ENCODE results near the gene LGR4.
"Not testable (repeated sequence)": the region's sequence is repeated elsewhere in the genome, so short reads cannot be mapped to it uniquely, and the experiment has no call there.

The LGR4 gene, protein sequence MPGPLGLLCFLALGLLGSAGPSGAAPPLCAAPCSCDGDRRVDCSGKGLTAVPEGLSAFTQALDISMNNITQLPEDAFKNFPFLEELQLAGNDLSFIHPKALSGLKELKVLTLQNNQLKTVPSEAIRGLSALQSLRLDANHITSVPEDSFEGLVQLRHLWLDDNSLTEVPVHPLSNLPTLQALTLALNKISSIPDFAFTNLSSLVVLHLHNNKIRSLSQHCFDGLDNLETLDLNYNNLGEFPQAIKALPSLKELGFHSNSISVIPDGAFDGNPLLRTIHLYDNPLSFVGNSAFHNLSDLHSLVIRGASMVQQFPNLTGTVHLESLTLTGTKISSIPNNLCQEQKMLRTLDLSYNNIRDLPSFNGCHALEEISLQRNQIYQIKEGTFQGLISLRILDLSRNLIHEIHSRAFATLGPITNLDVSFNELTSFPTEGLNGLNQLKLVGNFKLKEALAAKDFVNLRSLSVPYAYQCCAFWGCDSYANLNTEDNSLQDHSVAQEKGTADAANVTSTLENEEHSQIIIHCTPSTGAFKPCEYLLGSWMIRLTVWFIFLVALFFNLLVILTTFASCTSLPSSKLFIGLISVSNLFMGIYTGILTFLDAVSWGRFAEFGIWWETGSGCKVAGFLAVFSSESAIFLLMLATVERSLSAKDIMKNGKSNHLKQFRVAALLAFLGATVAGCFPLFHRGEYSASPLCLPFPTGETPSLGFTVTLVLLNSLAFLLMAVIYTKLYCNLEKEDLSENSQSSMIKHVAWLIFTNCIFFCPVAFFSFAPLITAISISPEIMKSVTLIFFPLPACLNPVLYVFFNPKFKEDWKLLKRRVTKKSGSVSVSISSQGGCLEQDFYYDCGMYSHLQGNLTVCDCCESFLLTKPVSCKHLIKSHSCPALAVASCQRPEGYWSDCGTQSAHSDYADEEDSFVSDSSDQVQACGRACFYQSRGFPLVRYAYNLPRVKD

DNA sequence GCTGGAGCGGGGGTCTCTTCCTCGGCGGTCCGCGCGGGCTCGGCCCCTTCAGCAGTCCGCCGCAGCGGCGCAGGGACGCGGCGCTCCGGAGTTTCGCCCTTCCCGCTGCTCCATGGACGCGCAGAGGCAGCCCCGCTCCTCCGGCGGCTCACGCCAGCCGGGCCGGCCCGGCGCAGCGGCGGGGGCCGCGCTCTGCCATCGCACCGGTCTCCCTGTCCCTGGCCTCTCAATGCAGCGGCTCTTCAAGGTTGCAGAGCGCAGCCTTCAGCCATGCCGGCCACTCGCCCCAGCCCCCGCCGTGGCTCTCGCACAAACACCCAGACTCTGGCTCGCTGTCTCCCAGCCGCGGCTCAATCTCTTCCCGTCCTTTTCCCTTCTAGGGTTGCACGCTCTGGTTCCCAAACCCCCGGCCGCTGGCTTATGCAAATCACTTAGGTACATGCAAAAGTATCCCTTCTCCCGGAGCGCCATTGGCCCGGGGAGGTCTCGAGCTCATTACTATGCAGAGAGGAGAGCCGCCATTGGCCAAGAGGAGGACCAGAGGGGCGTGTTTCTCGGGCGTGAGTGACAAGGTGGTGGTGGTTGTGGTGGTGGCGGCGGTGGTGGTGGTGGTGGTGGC lies at the start of gene LGR4:
Gene LGR4 (minus strand): TSS at position 393 of the 619 bp plus-strand sequence. CDS start 488 bp downstream, outside the sequence.
- peak; percentile 95 for DNase-seq (ENCODE audit: low read depth)

DNA sequence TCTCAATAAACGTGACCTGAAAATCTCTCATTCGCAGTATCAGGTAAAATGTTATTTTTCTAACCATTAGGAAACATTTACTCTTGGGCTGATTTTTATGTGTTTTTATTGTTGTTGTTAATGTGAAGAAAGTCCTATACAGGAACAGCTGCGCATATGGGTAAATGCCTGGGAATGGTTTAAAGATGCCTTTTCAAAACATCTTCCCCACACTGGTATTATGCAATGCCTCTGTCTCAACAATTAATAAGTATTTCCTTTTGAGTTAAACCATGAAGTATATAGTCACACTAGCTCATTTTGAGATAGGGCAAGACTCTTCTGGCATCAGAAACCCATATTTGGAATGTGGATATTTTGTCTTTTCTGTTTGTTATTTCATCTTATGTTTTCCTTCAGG lies 47.6 kb upstream of the LGR4 start:
- peak; percentile 20 for DNase-seq (ENCODE audit: low read depth)

DNA sequence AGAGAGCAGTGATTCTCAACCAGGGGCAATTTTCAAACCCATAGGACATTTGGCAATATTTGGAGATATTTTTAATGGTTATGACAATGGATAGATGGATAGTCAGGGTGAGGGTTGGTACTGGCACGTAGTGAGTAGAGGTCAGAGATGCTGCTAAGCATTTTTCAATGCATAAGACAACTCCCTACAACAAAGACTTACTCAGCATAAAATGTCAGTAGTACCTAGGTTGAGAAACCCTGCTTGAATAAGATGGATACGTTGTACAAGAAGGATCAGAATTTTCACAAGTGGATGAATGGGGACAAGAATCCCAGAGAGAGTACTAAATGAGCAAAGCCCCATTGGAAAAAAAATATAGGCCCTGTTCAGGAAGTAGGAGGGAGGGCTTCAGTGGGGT lies 45.9 kb upstream of the LGR4 start:
- DNase-seq (ENCODE audit: low read depth) = no peak

DNA sequence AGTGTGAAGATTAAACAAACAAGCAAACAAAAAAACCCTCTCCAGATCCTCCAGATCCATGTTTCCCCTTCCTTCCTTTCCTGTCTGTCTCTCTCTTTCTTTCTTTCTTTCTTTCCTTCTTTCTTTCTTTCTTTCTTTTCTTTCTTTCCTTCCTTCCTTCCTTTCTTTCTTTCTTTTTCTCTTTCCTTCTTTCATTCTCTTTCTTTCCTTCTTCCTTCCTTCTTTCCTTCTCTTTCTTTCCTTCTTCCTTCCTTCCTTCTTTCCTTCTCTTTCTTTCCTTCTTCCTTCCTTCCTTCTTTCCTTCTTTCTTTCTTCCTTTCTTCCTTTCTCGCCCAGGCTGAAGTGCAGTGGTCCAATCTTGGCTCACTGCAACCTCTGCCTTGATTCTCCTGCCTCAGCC lies 44.9 kb upstream of the LGR4 start:
- DNase-seq (ENCODE audit: low read depth) = not testable (repeated sequence)

DNA sequence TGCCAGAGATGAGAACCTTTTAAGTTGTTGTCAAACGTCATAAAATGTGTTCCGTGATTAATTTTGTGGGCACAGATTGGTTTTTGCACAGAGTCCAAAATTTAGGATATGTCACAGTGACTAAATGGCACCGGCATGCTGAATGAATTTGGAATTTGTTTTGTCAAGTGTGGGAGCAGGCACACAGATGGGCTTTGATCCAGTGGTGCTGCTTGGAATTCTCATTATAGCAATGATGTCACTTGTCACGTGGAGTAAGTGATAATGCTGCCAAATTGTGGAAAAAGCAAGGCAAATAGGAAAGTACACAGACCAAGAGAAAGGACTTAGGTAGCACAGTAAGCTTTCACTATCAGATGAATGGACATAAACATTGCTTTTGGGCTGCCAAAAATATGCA lies 42.0 kb upstream of the LGR4 start:
- DNase-seq (ENCODE audit: low read depth) = no peak

DNA sequence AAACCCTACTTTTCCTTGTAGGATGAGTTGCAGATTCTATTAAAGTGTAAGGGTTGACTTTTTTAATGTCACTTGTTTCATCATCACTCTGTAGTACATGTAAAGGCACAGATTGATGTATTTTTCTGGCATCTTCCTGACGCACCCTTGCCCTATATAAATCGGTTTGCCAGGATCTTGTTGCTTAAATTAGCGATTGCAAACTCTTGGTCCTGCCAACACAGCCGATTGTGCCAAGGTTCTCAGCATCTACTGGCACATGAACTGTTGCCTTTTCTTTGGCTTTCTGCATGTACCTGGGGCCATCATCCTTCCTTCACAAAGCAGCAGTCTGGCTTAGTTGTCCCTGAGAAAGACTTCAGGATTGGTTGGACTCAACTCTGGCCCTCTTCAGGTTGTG lies 41.5 kb upstream of the LGR4 start:
- no peak for DNase-seq (ENCODE audit: low read depth)

DNA sequence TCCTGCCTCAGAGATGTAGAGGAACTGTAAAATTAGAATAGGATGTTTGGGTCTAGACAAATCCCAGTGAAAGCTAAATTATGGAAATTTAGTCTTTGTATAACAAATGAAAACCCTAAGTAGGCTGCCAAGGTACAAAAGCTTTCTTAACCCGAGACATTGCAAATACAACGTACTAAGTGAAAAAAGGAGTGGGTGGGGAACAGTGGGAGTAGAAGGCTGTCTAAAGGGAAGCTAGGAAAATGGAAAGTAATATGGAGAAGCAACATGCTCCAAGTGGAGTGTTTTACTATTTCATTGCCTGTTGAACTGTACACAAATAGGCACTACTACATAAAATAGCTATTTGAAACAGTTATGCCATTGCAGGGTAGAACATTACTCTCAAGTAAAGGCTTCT lies 40.8 kb upstream of the LGR4 start:
- no peak for DNase-seq (ENCODE audit: low read depth)

DNA sequence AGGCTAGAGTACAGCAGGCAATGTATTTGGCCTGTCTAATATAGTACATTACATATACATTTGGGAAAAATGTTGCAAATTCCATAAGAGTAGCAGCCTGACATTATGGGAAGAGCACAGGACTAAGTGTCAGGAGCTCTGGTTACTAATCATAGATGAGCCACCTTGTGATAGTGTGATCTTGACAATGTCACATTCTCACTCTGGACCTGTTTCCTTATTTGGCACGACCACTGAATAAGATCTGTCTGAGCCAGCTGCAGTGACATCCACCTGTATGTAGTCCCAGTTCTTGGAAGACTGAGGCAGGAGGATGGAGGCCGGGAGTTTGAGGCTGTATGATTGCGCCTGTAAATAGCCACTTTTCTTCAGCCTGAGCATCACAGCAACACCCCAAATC lies 39.6 kb upstream of the LGR4 start:
- DNase-seq (ENCODE audit: low read depth) = no peak

DNA sequence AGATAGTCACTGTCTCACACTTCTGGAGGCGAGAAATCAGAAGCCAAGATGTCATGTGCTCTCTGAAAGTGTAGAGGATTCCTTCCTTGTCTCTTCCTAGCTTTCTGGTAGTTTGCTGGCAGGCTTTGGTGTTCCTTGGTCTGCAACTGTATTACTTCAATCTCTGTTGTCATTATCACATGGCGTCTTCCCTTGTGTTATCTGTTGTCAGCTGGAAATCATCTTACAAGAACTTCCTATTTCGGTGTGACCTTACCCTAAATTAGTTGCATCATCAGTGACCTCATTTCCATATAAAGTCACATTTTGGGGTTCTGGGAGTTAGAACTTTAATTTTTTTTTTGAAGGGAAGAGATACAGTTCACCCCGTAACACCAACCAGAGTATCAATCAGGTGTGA lies 37.3 kb upstream of the LGR4 start:
- no peak for DNase-seq (ENCODE audit: low read depth)

DNA sequence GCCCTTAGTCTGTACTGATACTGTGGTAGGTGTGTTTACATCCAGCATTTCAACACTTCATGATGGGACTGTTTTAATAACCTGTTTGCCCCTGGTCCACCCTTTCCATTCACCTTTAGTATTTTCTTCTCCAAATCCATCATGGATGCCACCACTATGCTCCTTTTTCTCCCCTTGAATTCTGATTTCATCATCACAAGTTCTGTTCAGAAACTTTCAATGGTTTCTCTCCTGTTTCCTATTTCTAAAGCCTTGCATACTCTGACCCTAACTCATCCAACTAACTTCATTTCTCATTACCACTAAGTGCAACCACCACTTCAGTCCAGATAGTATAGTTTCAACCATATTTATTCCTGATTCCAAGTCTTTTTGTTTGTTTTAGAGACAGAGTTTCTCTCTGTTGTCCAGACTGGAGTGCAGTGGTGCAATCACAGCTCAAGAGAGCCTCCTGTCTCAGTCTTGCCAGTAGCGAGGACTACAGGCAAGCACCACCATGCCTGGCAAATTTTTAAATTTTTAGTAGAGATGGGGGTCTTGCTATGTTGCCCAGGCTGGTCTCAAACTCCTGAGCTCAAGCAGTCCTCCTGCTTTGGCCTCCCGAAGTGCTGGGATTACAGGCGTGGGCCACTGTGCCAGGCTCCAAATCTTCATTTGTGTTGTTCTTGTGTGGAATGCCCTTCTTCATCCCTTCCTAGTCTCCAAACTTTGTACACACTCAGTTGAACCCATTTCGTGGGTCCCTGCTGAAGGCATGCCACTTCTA lies 35.1 kb upstream of the LGR4 start:
- peak; percentile 21 for DNase-seq (ENCODE audit: low read depth)

DNA sequence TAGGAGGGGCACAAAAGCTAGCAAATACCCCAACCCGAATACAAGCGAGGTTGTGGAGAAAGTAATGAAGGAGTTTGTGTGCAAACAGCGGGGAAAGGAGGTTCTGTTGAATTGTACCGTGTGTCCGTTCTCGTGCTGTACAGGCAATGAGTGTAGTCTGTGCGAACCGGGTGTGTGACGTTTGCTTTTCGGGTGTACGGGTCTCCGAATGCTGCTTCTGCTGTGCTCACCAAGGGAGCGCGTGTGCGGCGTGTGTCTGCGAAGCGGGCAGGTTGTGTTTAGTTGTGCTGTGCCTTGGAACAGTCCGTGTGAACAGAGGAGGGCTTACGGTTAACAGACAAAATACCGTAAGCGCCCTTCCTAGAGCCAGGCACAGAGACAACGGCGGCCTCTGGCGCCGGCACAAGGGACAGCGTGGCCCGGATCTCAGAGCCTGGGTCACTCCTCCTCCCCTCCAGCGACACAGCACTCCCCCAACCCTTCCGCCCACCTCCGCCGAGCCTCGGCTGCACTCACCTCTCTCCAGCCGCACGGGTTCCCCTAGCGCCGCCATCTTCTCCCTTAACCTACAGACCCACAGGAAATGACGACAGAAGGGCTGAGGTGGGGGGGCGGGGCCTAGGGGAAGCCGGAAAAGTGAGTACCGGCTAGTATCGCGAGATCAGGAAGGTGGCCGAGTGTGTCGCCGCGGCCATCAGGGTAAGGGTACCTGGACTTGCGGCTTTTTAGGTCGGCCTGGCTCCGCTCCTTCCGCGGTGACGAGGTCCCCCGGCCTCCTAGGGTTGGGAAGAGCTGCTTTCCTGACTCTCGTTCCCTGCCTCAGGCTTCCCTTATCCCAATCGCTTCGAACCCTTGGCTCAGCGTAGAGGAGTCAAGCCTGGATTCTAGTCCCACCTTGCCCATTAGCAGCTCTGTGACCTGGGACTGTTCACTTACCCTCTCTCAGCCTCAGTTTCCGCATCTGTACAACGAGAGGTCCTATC lies 33.9 kb upstream of the LGR4 start, which contains the start of gene LIN7C:
Gene LIN7C (minus strand): TSS at position 570 of the 983 bp plus-strand sequence. CDS start 17 bp downstream, at position 553.
- DNase-seq (ENCODE audit: low read depth) = peak; percentile 87

DNA sequence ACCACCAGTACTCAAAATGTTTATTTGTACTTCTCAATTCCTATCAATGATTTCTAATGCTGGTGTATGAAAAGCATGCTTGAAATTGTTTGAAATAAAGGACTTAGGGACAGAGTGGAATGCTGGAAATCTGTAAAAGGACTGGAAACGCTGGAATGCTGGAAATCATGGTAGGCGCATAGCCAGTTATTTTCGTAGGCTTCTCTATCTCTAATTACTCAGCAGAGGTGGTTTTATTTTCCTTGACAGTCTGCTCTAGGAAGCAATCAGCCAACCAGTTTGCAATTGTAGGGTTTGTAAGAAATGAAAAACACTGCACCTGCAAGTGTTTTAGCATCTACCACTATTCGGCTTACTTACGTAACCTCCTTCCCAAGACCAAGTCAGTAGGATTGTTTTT lies 33.2 kb upstream of the LGR4 start:
- no peak for DNase-seq (ENCODE audit: low read depth)

DNA sequence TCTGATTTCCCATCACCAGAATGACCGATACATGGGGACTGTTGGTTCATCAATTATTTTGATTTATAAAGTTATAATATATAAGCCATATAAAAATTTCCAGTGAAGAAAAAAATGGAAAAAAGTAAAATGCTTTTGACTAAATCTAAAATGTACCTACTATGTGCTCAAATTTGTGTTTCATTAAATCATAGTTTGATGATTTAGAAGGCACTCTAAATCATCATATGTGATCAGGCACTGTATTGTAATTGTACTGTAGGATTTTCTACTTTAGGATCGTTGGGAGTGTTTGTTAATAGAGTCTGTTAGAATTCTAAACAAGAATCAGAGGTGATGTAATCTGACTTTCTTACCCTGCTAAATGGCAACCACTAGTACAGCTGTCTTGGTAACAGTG lies 31.6 kb upstream of the LGR4 start:
- no peak for DNase-seq (ENCODE audit: low read depth)

DNA sequence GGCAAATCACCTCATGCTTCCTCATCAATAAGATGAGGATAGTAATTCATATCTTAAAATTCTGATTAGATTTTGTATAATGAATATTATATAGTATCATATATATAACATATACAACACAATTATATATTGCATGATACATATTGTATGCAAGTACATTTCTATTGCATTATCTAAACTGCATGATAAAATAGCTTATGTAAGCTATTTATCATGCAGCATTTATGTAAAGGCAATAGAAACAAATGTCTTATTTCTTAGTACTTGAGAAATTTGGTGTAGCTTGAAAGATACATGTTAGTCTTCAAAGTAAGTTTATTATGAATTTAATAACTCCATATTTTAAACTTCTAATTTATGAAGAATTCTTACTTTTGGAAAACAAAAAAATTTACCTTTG lies 28.5 kb upstream of the LGR4 start:
- no peak for DNase-seq (ENCODE audit: low read depth)

DNA sequence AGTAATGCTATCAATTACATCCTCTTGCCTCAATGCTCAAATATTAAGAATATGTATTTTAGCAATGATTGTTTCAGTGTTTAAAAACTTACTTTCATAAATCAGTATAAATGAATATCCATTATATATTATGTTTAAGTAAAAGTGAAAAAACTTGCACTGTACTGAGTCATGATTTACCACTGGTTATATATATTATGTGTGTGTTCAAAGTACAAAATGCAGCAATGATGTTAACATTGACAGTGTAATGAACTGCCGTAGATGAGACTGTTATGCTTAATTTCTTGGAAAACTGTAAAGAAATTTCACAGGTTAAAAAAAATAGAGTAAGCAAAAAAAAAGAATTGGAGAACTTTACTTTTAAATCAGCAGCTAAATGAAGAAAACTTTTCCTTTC lies 25.3 kb upstream of the LGR4 start:
- no peak for DNase-seq (ENCODE audit: low read depth)

DNA sequence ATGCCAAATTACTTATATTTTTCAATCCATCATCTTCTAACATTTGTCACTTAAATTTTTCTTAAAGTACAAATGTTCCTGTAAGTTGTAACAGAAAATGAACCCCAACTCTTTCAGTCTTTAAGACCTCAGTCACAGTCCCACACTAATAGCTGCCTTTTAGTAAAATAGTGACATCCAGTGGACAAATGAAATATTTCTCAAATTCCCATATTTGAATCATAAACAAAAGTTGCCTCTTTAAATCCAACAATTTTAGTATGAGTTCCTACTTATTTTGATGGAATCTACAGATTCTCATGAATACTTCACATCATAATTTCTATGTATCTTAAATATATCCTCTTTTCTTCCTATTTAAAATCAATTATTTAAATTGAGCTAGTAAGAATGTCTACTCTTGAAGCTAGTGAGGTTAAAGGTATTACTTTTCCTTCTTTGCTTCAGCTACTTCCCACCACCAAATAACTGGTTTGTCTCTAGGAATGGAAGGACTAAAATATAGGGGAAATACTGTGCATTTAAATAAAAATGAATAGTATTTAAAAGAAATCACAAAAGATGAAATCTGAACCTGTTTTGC lies 24.8 kb upstream of the LGR4 start:
- DNase-seq (ENCODE audit: low read depth) = peak; percentile 40

DNA sequence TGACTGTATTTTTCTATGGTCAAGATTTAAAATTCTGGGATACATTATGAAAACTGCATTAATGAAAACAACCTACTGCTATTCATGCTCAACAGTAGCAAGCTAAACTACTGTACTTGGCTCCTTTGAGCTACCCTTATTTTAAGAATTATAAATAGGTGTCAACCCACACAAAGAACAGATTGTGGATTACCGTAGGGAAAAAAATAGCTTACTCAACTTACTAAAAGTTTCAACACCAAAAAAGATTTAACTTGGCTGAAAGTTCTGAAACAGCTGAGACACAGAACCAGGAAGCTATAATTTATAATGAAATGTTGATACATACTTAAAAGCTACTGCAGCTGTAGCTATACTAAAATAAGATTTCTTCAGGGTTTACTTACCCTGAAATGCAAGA lies 23.9 kb upstream of the LGR4 start:
- DNase-seq (ENCODE audit: low read depth) = peak; percentile 76

DNA sequence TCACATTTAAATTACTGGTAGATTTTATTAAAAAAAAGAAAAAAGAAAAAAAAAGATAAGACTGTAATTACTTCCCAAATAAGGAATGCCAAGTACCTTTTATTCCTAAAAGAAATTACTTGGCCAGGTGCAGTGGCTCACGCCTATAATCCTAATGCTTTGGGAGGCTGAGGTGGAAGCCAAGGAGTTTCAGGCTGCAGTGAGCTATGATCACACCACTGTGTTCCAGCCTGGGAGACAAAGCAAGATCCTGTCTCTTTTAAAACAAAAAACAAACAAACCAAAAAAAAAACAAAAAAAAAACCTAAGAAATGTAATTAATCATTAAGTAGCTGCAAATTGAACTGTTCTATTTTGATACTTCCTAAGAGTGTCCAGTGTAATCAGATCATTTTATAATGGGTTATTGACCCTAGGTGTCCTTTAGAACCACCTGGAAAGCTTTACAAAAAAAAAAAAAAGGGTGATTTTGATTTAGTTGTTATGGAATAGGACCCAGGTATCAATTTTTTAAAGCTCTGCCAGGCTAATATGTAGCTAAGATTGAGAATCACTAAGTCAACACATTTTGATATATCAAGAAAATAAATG lies 23.2 kb upstream of the LGR4 start:
- DNase-seq (ENCODE audit: low read depth) = no peak

DNA sequence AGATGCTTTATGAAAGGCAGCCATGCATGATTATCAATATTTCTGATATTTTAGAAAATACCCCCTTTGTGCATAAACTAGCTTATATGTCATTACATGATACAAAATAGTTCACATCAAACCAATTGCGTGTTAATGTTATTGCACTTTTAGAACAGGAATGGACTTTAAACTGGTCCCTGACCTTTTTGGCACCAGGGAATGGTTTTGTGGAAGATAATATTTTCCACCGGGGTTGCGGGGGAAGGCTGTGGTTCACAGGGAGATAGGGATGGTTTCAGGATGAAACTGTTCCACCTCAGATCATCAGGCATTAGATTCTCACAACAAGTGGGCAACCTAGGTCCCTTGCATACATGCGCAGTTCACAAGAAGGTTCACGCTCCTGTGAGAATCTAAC lies 16.5 kb upstream of the LGR4 start:
- DNase-seq (ENCODE audit: low read depth) = no peak

DNA sequence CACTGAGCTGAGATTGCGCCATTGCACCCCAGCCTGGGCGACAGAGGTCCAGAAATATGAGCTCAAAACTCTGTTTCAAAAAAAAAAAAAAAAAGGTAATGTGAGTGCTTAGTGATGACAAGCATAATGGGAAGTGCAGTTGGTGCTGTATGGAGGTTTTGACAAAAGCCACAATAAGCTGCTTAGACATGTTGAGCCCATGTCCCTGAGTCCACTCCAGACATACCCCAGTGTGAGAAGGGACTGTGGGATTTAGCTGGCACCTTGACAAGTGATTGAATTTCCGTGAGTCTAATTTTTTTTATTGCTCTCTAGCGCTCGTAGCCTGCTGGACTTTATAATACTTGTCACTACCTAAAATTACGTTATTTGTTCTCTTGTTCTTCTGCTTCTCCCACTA lies 15.1 kb upstream of the LGR4 start:
- no peak for DNase-seq (ENCODE audit: low read depth)

Data from amniotic epithelial cell (primary cell).